ENCODE data around the gene TMEM150C.

The TMEM150C gene

GRCh38 chr4:82519072-82519471, 42.7 kb downstream of the TMEM150C start:
- no peak for DNase-seq (ENCODE audit: low read depth in 2 of 2, low spot score in 1 of 2)

GRCh38 chr4:82517043-82517442, 44.7 kb downstream of the TMEM150C start:
- no peak for DNase-seq (ENCODE audit: low read depth in 2 of 2, low spot score in 1 of 2)

DNA sequence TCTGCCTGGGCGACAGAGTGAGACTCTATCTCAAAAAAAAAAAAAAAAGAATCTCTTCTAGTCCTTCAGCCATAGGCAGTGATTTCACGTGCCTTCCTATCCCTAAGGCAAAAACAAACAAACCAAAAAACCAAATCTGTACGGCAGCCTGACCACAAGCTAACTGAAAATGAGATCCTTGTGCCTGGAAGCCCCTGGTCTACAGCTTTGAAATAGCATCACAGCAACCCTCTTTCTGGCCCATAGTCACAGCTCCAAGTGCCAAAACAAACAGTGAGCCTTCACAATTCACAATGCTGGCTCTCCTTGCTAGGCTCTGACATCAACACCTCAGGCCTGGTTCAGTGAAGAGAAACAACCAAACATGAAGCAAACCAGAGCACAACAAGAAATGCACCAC, 46.1 kb downstream of the TMEM150C start:
- no peak for DNase-seq (ENCODE audit: low read depth in 2 of 2, low spot score in 1 of 2)

- no peak for DNase-seq (ENCODE audit: low read depth in 2 of 2, low spot score in 1 of 2)
Measured at GRCh38 chr4:82513382-82513781, 48.4 kb downstream of the TMEM150C start.

- no peak for DNase-seq (ENCODE audit: low read depth in 2 of 2, low spot score in 1 of 2)
Measured at GRCh38 chr4:82510216-82510615, 51.6 kb downstream of the TMEM150C start.

DNA sequence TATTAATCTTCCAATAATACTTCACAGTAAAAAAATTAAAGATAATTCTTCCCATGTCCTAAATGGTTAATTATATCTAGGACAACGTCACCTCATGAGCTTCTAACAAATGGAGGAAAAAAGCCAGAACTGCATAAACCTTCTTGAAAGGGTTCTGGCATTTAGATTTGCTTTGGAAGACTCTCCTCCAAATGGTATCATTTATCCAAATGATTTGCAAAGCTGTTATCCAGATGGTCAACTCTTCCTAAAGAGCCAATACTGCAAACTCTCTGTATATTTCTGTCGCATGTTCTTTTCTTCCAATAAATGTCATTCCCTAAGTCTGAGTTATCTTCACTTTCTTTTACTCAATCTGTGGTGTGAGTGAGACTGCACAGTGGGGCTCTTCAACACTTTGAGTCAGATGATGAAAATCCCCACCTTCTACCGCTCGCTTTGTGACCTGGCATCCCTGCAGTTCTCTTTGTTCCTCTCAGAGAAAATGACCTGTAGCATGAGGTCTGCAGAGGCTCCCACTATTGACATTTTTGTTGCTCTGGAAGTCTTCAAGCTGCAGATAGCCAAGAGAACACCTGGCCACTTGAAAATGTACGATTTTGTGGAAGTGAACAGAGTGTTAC, 52.9 kb downstream of the TMEM150C start:
- no peak for DNase-seq (ENCODE audit: low read depth in 2 of 2, low spot score in 1 of 2)

DNA sequence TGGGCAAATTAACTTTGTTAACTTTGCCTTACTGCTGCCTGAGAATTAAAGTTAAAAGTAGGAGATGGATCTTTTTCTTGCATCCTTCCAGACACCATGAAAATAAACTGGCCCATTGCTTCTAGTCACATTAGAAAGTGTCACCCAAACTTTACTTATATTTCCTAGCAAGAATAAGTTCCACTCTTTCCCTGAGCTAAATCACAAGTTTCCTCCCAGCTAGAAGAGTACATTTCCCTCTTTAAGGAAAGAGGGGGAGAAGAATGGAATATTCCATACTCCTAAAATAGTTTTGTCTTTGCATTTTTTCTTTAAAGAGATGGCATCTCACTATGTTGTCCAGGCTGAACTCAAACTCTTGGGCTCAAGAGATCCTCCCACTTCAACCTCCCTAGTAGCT, 53.8 kb downstream of the TMEM150C start:
- DNase-seq (ENCODE audit: low read depth in 2 of 2, low spot score in 1 of 2) = no peak

DNA sequence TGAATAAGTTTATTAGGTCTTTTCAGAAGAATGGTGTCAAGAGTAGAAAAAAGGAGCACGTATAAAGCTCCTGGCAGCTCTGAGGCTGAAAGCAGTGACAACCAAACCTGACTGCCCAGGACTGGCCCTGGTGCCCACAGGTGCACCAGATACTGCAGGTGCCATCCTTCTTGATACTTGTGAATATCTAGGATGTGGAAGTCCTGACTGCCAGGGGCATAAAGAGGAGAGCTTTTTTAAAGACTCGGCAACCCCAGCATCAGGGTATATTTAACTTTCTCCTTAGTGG, 60.7 kb downstream of the TMEM150C start:
- no peak for DNase-seq (ENCODE audit: low read depth in 2 of 2, low spot score in 1 of 2)

GRCh38 chr4:82500435-82501153, 61.2 kb downstream of the TMEM150C start:
- DNase-seq (ENCODE audit: low read depth in 2 of 2, low spot score in 1 of 2) = no peak

- no peak for DNase-seq (ENCODE audit: low read depth in 2 of 2, low spot score in 1 of 2)
Measured at GRCh38 chr4:82499738-82500434, 61.9 kb downstream of the TMEM150C start.

DNA sequence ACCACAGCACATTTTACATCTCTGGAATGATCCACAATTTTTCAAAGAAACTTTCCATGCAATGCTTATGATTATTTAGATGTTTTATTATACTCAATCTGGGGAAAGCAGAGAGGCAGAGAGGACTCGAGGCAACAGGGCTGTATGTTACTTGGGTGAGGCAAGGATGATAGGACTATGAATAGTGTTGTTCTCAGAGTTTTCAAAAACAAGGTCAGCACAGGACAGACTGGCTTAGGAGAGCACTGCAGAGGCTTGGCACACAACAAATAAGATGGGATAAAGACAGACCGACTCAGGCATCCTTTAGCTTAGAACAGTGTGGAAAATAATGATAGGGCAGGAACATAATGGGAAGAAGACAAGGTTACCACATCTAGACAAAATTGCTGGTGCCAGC, 65.4 kb downstream of the TMEM150C start:
- no peak for DNase-seq (ENCODE audit: low read depth in 2 of 2, low spot score in 1 of 2)

GRCh38 chr4:82495666-82496065, 66.1 kb downstream of the TMEM150C start:
- DNase-seq (ENCODE audit: low read depth in 2 of 2, low spot score in 1 of 2) = no peak

DNA sequence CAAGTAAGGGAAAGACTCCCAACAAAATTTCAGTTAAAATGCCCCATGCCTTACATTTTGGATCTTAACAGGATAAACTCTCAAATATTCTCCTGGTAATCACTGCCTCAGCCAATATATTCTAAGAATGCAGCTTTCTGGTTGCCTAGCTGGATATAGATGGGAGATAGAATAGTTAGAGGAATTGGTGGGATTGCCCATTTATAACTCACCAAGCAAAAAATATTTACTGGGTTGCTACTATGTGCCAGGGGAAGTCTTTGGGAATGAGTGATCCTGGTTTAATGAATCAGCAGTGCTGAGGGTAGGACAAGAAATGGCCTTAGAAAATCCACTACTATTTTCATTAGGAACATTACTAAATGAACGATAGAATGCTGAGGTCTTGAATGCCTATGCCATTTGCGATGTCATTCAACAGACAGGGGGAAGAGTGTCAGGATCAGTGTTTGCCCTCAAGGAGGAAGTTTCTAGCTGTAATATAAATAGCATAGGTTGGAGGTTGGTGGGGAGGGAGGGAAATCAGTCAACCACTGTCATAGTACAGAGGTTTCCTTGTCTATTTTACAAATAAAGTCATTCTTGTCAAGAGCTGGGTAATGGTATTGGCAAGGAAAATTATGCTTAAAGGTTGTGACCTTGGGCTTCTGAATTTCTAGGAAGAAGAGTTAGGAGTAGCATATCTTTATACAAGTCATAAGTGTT, 67.9 kb downstream of the TMEM150C start:
- DNase-seq (ENCODE audit: low read depth in 2 of 2, low spot score in 1 of 2) = no peak

DNA sequence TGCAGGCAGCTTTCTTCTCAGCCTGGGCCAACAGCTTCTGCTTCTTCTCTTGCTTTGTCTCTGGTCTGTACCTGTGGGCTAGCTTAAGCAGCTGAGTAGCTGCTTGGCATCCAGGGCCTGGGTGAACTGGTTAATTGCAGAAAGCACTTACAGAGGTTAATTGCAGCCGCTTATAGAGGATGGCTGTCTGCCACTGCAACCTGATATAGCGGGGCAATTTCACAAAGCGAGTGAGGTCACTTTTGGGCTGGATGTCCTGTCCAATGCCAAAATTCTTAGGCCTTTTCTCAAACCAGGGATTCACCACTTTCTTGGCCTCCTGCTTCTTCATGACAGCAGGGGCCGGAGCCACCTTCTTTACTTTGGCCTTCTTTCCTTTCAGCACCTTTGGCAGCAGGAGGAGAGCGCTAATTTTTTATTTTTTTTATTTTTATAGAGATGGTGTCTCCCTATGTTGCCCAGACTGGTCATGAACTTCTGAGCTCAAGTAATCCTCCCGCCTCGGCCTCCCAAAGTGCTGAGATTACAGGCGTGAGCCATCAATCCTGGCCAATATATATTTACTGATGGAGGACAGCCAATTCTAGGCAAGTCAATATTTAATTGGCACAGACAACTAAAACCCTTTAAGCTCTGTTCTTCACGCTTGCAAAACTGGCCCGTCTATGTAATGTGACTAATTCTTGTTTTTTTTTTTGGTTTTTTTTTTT, 70.4 kb downstream of the TMEM150C start:
- no peak for DNase-seq (ENCODE audit: low read depth in 2 of 2, low spot score in 1 of 2)

DNA sequence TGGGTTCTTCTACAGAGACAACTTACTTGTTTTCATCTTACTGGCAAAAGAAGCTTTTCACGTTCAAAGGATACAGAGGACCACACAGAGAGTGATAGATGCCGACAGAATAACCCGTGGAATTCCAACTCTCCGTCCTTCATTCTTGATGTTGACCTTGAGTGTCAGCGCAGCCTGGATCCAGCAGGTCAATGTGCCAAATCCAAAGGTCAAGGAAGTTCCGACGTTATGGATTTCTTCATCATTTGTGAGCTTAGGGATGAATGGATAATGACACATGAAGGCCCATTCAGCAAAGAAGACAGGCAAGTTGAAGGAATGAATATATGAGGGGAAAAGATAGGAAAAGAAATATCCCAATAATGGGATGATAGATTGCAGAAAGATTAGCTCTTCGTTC, 71.8 kb downstream of the TMEM150C start:
- no peak for DNase-seq (ENCODE audit: low read depth in 2 of 2, low spot score in 1 of 2)

DNA sequence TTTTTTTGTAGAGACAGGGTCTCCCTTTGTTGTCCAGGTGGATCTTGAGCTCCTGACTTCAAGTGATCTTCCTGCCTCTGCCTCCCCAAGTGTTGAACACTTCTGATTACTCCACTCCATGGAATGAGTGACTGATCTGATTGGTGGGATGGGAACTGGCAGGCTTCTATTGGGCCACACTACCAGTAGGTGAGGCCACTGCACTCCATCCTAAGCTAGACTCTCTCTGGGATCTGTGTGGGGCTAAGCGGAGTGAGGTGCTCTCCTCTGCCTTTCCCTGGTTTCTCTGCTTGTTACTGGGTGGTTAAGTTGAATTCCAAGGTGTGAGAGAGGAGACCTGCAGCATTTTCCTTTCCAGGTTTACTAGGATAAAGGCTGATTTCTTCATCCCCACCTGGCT, 72.7 kb downstream of the TMEM150C start:
- DNase-seq (ENCODE audit: low read depth in 2 of 2, low spot score in 1 of 2) = no peak

DNA sequence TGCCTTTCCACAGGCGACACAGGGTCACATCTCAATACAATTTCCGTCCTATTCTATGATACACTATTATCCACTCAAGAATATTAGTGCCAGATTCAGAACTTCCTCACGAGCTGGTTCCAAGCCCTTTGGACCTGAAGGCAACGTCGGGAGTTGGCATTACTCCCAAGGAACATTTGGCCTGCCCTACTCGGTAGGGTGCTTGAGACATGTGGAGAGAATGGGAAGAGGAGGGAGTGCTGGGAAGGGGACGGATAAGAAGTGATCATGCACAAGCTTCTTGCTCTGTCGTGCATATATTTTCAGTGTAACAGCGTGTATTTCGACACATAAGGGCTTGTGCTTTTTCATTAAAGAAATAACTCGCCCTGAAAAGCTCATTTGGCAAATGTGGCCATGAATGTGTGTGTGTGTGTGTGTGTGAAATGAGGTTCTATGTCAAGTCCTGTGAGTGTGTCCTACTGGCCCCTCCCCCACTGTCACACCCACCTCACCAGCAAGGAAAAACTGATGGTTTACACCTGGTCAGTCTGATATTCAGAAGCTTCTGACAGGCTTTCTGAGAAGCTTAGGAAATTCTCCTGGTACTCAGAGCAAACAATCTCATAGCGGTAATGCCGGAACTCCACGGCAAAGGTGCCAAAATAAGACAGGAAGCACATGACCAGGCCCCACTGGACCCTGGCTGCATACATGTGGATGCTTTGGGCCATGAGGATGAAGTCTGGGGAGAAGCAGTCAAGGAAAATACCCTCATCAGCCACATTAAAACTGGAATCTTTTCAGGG, 76.6 kb downstream of the TMEM150C start:
- DNase-seq (ENCODE audit: low read depth in 2 of 2, low spot score in 1 of 2) = no peak

- DNase-seq (ENCODE audit: low read depth in 2 of 2, low spot score in 1 of 2) = no peak
Measured at GRCh38 chr4:82482387-82482786, 79.4 kb downstream of the TMEM150C start.

DNA sequence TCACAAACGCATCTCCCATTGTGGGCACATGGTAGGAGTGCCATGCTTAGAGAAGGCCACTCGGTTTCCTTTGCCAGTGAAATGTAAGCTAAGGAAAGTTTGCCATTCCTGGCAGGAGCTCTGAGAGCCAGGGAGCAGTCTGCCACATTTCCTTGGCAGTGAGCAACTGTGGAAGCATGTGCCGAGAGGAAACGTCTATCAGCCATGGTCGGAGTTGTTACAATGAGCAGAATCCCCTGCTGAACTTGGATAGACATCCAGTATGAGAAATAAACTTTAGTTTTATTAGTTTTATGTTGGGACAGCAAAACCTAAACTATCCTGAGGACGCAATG, 80.3 kb downstream of the TMEM150C start:
- DNase-seq (ENCODE audit: low read depth in 2 of 2, low spot score in 1 of 2) = no peak

- no peak for DNase-seq (ENCODE audit: low read depth in 2 of 2, low spot score in 1 of 2)
Measured at GRCh38 chr4:82480771-82481505, 80.8 kb downstream of the TMEM150C start.
